ENCODE measurements around the gene PRLR.
"Not testable (repeated sequence)": the region's sequence is repeated elsewhere in the genome, so short reads cannot be mapped to it uniquely, and the experiment has no call there.

The PRLR gene

DNA sequence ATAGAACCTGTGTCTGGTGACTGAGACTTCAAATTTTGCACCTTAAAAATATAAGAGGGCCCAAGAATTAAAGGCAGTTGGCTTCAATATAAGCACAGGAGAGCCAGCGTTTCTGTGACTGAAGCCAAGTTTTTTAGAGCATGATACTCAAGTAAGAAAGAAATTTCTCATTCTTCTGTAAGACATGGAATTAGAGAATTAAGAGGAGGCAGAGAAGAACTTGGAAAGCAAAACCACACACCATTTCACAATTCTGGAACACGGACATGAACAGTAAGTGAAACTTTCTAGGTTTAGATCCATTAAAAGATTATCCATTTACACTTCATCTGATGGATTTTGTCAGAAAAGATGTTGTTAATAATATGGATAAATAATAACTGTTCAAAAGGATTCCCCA is 173.6 kb downstream of the PRLR start:
- Mint-ChIP-seq H3K36me3 (ENCODE audit: low read depth) (no peaks in the 10 kb centered on the region), H3K27ac (no peak overlapping the region), H3K4me3 (no peak overlapping the region), H3K9me3 (no peaks in the 10 kb centered on the region), H3K4me1 (peaks cover 8% of the 10 kb centered on the region), H3K27me3 (peaks cover 36% of the 10 kb centered on the region)
- ATAC-seq (no peak), DNase-seq (no peak)

DNA sequence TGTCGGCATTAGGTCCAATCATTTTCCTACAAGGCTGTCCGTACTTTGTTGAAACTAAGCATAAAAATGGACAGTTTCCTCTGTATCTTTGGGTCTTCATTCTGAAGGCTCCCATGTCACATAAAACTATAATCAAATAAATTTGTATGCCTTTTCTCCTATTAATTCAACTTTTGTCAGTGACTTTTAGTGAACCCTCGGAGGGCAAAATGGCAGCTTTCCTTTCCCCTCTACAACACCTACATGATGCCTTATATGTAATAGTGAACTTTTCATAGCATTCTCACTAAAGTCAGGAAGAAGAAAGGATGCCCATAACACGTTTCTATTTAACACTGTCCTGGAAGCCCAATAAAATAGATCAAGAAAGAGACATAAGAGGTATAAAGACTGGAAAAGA is 177.4 kb downstream of the PRLR start:
- Mint-ChIP-seq H3K27ac (no peak overlapping the region), H3K4me3 (no peak overlapping the region)
- no peak for ATAC-seq

DNA sequence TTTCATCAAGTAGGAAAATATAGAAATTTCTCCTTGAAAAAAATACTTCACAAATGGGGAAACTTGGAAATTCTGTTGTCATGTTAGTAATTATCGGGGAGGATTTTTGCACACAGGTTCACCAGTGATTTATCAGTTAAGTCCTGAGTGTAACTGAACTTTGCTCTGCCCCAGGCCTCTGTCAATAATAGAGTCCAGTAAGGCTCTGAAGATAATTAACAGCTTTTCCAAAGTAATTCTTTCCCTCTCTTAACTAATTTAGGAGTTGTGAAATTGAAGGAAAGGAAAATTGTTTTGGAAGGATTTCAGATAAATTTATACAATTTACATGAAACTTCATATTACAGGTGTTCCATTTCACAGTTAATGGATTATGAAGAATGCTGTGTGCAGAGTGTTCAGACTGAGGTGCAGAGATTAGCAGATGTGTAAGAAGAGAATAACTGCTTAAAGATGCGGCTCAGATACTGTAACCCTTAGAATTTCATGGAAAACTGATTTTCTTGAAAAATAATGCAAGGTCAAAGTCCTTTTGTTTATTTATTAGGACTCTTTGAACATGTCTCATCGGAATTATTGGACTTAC is 179.7 kb downstream of the PRLR start:
- DNase-seq (no peak), ATAC-seq (no peak)
- Mint-ChIP-seq H3K36me3 (ENCODE audit: low read depth) (no peaks in the 10 kb centered on the region), H3K27ac (no peak overlapping the region), H3K4me1 (no peaks in the 10 kb centered on the region), H3K9me3 (no peaks in the 10 kb centered on the region), H3K27me3 (peaks cover 30% of the 10 kb centered on the region), H3K4me3 (no peak overlapping the region)

More for the DNA sequence above, 177.4 kb downstream of the PRLR start:
- DNase-seq = no peak
- no peaks in the 10 kb centered on the region for H3K9me3 Mint-ChIP-seq
- peaks cover 38% of the 10 kb centered on the region for H3K27me3 Mint-ChIP-seq
- H3K36me3 Mint-ChIP-seq (ENCODE audit: low read depth) = no peaks in the 10 kb centered on the region
- no peaks in the 10 kb centered on the region for H3K4me1 Mint-ChIP-seq

DNA sequence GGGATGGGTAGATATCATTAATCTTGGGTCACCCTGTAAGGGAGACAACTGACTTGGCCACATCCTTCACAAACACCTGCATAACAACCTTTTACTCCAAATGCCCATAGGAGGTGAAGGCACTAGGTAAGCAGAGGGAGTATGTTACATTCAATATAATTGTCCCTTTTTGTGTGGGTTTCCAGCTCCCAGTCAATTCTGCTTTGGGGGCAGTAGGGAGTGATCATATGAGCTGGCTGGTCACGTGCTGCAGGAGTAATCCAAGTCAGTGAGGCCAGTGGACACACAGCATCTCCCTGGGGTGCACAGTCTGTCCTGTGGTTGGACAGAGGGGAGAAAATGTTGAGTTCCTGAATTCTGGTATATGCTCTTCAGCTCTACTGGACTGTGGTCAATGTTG is 181.4 kb downstream of the PRLR start:
- H3K27me3 Mint-ChIP-seq = peaks cover 26% of the 10 kb centered on the region
- no peaks in the 10 kb centered on the region for H3K4me1 Mint-ChIP-seq
- H3K27ac Mint-ChIP-seq = no peak overlapping the region
- ATAC-seq = no peak
- H3K36me3 Mint-ChIP-seq (ENCODE audit: low read depth) = no peaks in the 10 kb centered on the region
- DNase-seq = no peak
- H3K9me3 Mint-ChIP-seq = no peaks in the 10 kb centered on the region
- H3K4me3 Mint-ChIP-seq = no peak overlapping the region

DNA sequence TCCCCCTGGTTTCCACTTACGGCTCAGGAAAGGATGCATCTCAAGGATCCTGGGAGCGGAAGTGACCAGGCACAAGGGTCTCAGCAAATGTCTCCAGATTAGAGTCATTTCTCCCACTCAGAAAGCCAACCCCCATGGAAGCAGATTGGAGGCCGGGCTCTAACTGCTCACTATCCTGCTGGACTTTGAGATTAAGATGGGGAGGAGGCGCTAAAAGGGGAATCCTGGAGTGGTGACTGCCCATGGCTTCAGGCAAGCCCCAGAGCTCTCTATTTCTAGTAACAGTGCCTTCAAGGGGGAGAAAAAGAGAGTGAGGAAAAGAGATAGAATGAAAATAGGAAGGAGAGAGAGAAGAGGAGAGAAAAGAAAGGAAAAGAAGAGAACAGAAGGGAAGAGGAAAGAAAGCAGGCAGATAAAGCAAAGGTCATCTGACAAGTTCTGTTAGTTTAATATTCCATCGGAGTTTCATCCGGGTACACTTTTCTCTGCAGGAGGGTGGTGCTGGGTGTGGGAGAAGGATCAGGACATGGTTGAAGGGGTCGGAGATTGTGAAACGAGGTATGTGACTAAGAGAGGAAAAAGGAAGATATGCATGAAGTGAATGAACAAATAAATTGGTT is 182.4 kb downstream of the PRLR start, which contains the start of gene AGXT2:
TSS of gene AGXT2 (minus strand) at position 165 of the 620 bp plus-strand sequence. CDS start at position 108, 57 bp downstream.
- Mint-ChIP-seq H3K9me3 (no peaks in the 10 kb centered on the region), H3K36me3 (ENCODE audit: low read depth) (no peaks in the 10 kb centered on the region)
- no peak for ATAC-seq

DNA sequence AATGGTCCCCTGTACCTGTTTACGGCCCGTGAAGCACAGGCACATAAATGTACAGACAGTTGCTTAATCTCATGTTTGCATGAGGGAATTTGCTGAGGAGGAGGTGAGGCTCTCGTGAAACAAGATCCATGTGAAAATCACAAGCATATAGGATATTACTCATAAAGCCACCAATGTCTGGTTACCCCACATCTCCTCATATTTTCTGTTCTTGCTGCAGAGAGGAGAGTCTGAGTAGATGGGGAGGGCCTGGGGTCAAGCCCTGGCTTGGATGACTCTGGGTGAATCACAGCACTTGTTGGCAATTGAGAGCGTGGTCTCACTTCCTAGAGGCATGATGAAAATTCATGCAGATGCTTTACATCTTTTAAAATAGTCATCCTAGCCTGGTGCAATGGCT is 183.5 kb downstream of the PRLR start:
- Mint-ChIP-seq H3K36me3 (ENCODE audit: low read depth) (no peaks in the 10 kb centered on the region), H3K27ac (no peak overlapping the region), H3K27me3 (peaks cover 22% of the 10 kb centered on the region), H3K9me3 (no peaks in the 10 kb centered on the region), H3K4me3 (no peak overlapping the region), H3K4me1 (no peaks in the 10 kb centered on the region)
- DNase-seq (no peak), ATAC-seq (peak; percentile 57)

More for the DNA sequence above, 182.4 kb downstream of the PRLR start, which contains the start of gene AGXT2:
- no peak within 1 kb of the TSS for H3K4me3 Mint-ChIP-seq
- DNase-seq = no peak
- no peaks in the 10 kb centered on the region for H3K4me1 Mint-ChIP-seq
- no peak within 1 kb of the TSS for H3K27ac Mint-ChIP-seq
- H3K27me3 Mint-ChIP-seq = peaks cover 20% of the 10 kb centered on the region

DNA sequence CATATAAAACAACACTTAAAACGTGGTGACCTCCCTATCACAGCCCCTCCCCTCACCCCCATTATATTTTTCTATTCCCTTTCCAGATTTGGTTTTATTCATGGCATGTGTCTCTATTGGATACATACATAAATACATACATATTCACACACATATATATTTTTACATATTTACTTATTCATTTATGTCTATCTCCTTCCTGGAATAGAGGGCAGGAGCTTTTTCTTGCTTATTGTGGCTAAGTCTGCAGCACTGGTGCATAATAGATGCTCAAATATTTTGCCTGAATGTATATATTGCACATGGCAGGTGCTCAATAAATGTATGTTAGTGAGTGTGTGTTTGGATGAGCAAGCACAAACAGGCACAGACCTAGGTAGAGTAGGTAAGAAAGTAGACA is 185.0 kb downstream of the PRLR start:
- ATAC-seq (no peak), DNase-seq (no peak)
- no peak overlapping the region for H3K27ac Mint-ChIP-seq
- H3K4me1 Mint-ChIP-seq = no peaks in the 10 kb centered on the region
- no peaks in the 10 kb centered on the region for H3K9me3 Mint-ChIP-seq
- peaks cover 23% of the 10 kb centered on the region for H3K27me3 Mint-ChIP-seq
- no peak overlapping the region for H3K4me3 Mint-ChIP-seq
- H3K36me3 Mint-ChIP-seq (ENCODE audit: low read depth) = no peaks in the 10 kb centered on the region

DNA sequence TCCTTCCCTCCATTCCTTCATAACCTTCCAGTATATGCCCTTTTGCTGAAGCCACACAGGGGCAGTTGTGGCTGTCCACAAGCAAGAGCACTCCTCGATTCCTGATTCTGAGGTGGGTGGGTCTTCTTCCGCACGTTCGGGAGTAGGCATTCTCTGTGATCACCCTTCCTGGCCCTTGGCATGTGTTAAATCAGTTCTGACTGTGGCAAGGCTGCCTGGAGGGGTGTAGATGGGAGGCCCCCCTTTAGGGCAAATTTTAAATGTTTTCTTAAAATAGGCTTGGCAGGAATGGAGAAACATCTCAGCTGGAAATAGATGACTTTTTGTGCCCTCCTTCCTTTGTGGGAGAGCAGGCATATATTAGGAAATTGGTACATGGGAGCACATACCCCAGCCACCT is 185.6 kb downstream of the PRLR start:
- no peak for ATAC-seq
- no peaks in the 10 kb centered on the region for H3K4me1 Mint-ChIP-seq
- H3K4me3 Mint-ChIP-seq = no peak overlapping the region
- peaks cover 25% of the 10 kb centered on the region for H3K27me3 Mint-ChIP-seq
- no peak overlapping the region for H3K27ac Mint-ChIP-seq
- H3K36me3 Mint-ChIP-seq (ENCODE audit: low read depth) = no peaks in the 10 kb centered on the region
- no peak for DNase-seq
- no peaks in the 10 kb centered on the region for H3K9me3 Mint-ChIP-seq

DNA sequence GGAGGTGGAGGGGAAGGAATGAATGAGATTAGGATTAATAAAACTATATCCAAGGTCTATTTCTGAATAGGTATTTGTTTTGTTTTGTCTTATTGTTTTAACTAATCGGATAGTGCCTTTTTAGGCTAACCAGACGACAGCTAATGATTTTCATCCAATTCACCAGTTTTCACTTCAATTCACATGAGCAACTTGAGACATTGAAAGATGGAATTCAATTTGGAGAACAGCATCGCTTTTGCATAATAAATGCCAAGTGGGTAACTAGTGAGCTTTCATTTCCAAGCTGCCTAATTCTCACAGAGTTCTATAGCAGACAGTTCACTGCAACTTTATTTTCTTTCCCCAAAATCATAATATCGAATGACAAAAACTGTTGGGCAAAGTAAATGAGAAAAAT is 187.5 kb downstream of the PRLR start:
- Mint-ChIP-seq H3K4me3 (no peak overlapping the region), H3K4me1 (no peaks in the 10 kb centered on the region)
- no peak for DNase-seq

DNA sequence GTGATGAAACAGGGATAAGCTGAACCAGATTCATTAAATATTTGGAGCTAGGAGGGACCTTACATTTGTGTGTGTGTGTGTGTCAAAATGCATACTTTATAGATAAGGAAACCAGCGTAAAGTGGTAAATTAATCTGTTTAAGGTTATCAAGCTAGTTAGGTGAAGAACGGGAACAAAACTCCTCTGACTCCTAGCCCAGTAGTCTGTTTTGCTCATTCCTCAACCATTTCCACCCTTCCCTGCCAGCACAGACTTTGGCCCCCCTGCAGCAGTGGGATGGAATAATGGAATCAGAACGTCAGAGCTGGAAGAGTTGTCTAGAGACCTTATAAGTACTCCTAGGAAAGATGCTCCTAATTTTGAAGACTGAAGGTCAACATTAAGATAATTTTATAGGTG is 189.0 kb downstream of the PRLR start:
- Mint-ChIP-seq H3K4me3 (no peak overlapping the region), H3K27me3 (peaks cover 23% of the 10 kb centered on the region), H3K27ac (no peak overlapping the region), H3K36me3 (ENCODE audit: low read depth) (no peaks in the 10 kb centered on the region), H3K4me1 (no peaks in the 10 kb centered on the region), H3K9me3 (no peaks in the 10 kb centered on the region)
- ATAC-seq = no peak
- no peak for DNase-seq

More for the DNA sequence above, 187.5 kb downstream of the PRLR start:
- Mint-ChIP-seq H3K27me3 (peaks cover 21% of the 10 kb centered on the region), H3K36me3 (ENCODE audit: low read depth) (no peaks in the 10 kb centered on the region), H3K27ac (no peak overlapping the region), H3K9me3 (no peaks in the 10 kb centered on the region)
- no peak for ATAC-seq

DNA sequence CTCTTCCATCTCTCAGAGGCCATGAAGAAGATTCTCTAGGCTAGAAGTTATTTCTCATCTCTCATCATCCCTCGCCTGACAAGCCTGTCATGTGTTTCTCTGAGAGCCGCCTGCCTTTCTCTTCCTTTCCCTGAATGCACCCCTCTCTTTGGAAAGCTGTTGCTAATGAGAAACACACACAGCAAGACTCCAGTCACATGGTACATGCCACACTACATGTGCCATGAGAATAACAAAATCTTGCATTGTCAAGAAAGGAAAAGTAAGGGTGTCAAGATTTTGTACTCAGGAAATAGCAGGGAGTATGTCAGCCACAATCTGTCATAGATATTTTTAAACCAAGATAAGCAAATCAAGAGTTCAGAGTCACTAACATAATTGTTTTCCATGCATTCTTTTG is 191.4 kb downstream of the PRLR start:
- Mint-ChIP-seq H3K4me1 (no peaks in the 10 kb centered on the region), H3K27ac (no peak overlapping the region), H3K27me3 (peaks cover 25% of the 10 kb centered on the region), H3K4me3 (no peak overlapping the region), H3K9me3 (no peaks in the 10 kb centered on the region), H3K36me3 (ENCODE audit: low read depth) (no peaks in the 10 kb centered on the region)
- DNase-seq (no peak), ATAC-seq (no peak)

DNA sequence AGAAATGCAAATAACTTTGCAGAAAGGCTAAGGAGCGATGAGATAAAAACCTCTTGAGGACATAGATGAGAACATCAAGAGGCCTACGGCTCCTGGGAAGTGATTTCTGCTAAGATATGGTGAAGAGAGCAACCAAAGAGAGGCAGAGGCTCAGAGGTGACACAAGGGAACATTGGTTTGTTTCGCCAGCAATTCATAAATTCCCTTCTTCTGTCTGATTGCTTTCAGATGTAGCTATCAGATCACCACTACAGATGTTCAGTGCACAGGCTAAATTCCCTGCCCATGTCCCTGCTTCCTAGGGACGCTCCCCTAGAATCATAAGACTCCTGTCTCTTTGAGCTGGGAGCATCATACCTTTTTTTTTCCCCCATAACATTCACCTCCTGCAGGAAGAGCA is 193.8 kb downstream of the PRLR start:
- H3K27me3 Mint-ChIP-seq = peaks cover 27% of the 10 kb centered on the region
- H3K27ac Mint-ChIP-seq = no peak overlapping the region
- no peak overlapping the region for H3K4me3 Mint-ChIP-seq
- no peaks in the 10 kb centered on the region for H3K4me1 Mint-ChIP-seq
- no peaks in the 10 kb centered on the region for H3K36me3 Mint-ChIP-seq (ENCODE audit: low read depth)
- H3K9me3 Mint-ChIP-seq = no peaks in the 10 kb centered on the region
- DNase-seq = no peak
- ATAC-seq = no peak

DNA sequence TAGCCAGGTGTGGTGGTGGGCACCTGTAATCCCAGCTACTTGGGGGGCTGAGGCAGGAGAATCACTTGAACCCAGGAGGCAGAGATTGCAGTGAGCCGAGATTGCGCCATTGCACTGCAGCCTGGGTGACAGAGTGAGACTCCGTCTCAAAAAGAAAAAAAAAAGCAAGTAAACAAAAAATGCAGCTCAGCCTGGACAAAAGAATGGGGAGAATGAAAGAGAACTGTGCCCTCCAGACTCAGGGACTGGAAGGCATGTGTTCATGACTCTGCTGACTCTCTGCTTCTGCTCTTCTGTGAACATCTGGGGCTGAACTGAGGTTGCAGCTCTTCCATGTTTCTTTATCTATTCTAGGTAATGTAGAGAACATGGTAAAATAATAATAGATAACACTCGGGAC is 194.4 kb downstream of the PRLR start:
- ATAC-seq; H3K36me3 Mint-ChIP-seq (ENCODE audit: low read depth); H3K4me1 Mint-ChIP-seq; DNase-seq; H3K9me3 Mint-ChIP-seq; H3K27ac Mint-ChIP-seq; H3K4me3 Mint-ChIP-seq: not testable (repeated sequence)
- peaks cover 21% of the 10 kb centered on the region for H3K27me3 Mint-ChIP-seq

DNA sequence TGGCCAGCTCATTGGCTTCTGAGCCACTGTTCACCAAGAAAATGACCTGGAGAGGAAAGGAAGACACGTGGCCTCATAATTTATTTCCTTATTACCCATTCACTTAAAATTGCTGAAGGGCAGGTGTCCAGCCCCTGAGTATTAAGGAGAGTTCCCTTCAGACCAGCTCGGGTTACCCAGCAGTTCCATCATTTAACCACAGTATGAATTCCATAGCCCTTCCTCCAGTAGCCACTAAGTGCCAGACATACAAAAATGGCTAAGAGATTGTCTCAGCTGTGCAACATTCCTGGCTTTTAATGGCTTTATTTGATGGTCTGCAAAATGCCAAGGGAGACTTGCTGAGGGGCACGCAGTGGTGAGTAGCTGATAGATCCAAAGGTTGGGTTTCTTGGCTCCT is 195.0 kb downstream of the PRLR start:
- Mint-ChIP-seq H3K27ac (no peak overlapping the region), H3K4me3 (no peak overlapping the region), H3K27me3 (peaks cover 18% of the 10 kb centered on the region), H3K9me3 (no peaks in the 10 kb centered on the region), H3K4me1 (no peaks in the 10 kb centered on the region), H3K36me3 (ENCODE audit: low read depth) (no peaks in the 10 kb centered on the region)
- no peak for ATAC-seq
- no peak for DNase-seq

DNA sequence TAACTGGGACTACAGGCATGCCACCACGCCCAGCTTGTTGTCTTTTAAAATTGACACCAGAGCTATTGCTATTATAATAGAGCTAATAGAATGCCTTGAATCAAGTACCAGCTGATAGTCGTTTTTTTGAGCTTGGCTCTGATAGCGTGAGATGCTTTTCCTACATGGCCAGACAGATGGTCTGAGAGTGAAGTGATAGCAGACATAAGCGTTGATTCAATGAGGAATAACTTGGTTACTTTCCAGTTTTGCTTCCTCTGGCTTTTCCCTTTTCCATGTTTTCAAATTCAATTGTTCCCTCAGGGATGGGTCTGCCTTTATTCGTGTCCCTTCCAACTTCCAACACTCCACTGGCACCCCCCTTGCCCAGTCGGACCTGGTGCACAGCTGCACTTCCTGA is 197.9 kb downstream of the PRLR start:
- no peaks in the 10 kb centered on the region for H3K4me1 Mint-ChIP-seq
- H3K36me3 Mint-ChIP-seq (ENCODE audit: low read depth) = no peaks in the 10 kb centered on the region
- ATAC-seq = no peak
- DNase-seq = no peak
- H3K9me3 Mint-ChIP-seq = no peaks in the 10 kb centered on the region
- H3K27me3 Mint-ChIP-seq = peaks cover 16% of the 10 kb centered on the region
- H3K27ac Mint-ChIP-seq = no peak overlapping the region
- H3K4me3 Mint-ChIP-seq = no peak overlapping the region

DNA sequence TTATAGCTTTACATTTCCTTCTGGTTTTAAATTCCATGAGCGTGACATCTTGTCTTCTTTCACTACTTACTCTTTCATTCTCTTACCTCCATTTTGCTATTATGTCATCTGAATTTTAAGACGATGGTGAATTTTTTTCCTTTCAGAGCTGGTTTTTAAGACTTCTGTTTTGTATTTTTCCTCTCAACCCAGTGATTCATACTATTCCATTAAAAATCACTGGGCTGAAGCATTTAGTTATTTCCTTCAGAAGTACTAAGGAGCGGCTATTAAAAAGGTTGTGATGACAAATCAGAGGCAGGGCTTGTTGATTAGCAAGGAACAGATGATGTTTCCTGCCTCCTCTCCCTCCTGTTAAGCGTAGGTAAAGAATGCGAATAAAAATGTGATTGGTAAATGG is 199.0 kb downstream of the PRLR start:
- H3K4me3 Mint-ChIP-seq = no peak overlapping the region
- H3K27me3 Mint-ChIP-seq = peaks cover 15% of the 10 kb centered on the region
- DNase-seq (no peak), ATAC-seq (no peak)
- no peaks in the 10 kb centered on the region for H3K4me1 Mint-ChIP-seq
- no peak overlapping the region for H3K27ac Mint-ChIP-seq
- no peaks in the 10 kb centered on the region for H3K9me3 Mint-ChIP-seq
- H3K36me3 Mint-ChIP-seq (ENCODE audit: low read depth) = no peaks in the 10 kb centered on the region
